NCI-H2081 (cell line): ENCODE results near the gene ZNF486.
"Not testable (repeated sequence)": the region's sequence is repeated elsewhere in the genome, so short reads cannot be mapped to it uniquely, and the experiment has no call there.

ENCODE experiments used
- DNase-seq, 2 experiments: peaks; one replicate each; lab custom pipeline; 2025; lab: John Stamatoyannopoulos, UW

ZNF486 gene

GRCh38 chr19:20167020-20167644 lies at the start of gene ZNF486:
Gene ZNF486, plus strand, starts transcription at chr19:20167214. Its CDS starts 117 bp downstream, at chr19:20167331.
- no peak for DNase-seq

- not testable (repeated sequence) for DNase-seq
Measured at GRCh38 chr19:20118064-20118839, 48.8 kb upstream of the ZNF486 start.

DNA sequence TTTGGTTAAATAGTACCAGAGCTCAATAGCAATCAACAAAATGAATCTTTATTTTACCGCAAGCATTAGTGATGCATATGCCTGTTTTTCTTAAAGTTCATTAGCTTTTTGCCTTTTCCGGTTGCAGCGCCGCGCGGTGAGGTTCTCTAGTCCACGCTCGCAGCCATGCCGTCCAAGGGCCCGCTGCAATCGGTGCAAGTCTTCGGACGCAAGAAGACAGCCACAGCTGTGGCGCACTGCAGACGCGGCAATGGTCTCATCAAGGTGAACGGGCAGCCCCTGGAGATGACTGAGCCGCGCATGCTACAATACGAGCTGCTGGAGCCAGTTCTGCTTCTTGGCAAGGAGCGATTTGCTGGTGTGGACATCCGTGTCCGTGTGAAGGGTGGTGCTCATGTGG lies 42.1 kb upstream of the ZNF486 start:
- DNase-seq: no peak

DNA sequence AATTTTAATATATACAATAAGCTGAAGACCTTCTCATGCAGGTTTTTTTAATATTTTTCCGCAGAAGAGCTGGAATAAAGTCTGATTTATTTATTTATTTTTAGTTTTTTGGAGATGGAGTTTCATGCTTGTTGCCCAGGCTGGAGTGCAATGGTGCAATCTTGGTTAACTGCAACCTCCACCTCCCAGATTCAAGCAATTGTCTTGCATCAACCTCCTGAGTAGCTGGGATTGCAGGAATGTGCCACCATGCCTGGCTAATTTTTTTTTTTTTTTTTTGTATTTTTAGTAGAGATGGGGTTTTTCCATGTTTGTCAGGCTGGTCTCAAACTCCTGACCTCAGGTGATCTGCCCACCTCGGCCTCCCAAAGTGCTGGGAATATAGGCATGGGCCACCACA lies 34.1 kb upstream of the ZNF486 start:
- DNase-seq: not testable (repeated sequence)

DNA sequence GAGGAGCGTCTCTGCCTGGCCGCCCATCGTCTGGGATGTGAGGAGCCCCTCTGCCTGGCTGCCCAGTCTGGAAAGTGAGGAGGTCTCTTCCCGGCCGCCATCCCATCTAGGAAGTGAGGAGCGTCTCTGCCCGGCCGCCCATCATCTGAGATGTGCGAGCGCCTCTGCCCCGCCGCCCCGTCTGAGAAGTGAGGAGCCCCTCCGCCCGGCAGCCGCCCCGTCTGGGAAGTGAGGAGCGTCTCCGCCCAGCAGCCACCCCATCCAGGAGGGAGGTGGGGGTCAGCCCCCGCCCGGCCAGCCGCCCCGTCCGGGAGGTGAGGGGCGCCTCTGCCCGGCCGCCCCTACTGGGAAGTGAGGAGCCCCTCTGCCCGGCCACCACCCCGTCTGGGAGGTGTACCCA lies 29.3 kb upstream of the ZNF486 start:
- DNase-seq: not testable (repeated sequence)

DNA sequence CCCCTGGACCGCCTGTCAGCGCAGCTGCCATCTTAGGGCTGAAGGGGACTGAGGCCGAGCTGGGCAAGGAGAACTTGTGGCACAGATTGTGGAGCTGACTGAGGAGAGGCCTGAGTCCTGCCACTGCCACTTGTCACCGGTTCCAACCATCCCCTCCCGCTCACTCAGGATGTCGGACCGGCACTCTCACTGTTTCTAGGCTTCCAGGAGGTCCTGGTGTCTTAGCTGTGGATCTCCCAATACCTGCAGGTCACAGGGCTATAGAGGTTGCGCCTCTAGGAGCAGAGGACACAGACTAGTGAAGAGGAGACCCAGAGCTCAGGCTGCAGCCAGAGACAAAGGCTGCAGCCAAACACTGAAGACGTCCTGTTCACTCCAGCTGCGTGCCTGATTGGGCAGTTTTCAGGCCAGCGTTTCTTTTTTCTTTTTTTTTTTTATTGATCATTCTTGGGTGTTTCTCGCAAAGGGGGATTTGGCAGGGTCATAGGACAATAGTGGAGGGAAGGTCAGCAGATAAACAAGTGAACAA lies 15.3 kb upstream of the ZNF486 start:
- DNase-seq: no peak

GRCh38 chr19:20152506-20152905 lies 14.5 kb upstream of the ZNF486 start:
- DNase-seq: not testable (repeated sequence)

DNA sequence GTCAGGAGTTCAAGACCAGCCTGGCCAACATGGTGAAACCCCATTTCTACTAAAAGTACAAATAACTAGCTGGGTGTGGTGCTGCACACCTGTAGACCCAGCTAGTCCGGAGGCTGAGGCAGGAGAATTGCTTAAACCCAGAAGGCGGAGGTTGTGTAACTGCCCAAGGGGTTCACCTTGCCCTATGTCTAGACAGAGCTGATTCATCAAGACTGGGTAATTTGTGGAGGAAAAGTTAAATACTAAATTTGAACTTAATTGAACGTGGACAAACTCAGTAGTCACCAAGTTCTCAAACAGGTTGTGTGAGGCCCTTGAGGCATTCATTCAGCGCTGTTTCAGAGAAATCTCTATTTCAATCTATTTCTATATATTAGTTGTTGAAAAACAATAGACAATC lies 13.7 kb upstream of the ZNF486 start:
- DNase-seq: no peak

- no peak for DNase-seq
Measured at GRCh38 chr19:20154636-20155035, 12.4 kb upstream of the ZNF486 start.

DNA sequence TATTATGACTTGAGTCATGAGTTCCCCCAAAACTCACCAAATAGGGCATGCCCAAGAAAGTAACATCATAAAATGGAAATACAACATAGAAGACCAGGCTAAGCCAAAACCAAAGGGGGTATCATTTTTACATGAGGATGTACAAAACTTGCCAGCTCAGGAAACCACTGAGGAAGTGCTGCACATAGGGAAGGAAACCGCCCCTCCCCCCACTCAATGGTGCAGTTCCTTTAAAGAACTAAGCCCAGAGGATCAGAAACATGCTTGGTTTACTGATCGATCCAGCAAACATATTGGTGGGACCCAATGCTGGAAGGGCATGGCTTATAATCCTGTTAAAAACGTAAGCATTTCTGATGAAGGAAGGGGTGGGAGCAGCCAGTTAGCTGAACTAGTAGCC lies 4.2 kb upstream of the ZNF486 start:
- DNase-seq: no peak

DNA sequence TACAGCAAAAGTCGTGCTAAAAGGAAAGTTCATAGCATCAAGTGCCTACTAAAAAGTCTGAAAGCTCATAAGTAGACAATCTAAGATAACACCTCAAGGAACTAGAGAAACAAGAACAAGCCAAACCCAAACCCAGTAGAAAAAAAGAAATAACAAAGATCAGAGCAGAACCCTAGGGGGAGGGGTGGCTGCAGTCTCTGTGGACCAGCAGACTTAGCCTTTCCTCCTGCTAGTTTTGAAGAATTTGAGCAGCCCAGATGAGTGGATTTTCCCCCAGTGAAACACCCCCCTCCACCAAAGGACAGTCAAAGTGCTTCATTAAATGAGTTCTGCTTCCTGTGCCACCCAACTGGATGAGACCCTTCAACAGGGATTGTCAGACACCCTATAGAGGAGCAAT lies 2.6 kb upstream of the ZNF486 start:
- no peak for DNase-seq

- DNase-seq: no peak
Measured at GRCh38 chr19:20165971-20166592, 932 bp upstream of the ZNF486 start.

DNA sequence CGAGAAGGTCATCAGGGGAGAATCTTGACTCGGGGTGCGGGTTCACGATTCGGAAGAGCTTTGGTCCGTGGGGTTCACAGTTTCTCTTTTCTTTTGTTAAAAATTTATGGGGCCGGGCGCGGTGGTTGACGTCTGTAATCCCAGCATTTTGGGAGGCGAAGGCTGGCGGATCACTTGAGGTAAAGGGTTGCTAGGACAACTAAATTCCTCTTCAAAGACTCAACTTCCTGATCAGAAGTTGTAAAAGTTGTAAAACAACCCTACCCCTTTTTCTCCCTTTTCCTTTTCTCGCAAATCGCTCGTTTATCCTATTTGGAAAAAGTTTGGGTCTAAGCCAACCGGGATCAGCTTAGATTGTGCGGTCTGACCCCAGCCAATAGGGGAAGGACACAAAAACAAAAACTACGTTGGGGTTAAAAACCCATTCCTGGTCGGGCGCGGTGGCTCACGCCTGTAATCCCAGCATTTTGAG lies 673 bp downstream of the ZNF486 start:
- DNase-seq: no peak

GRCh38 chr19:20171285-20171684 lies 4.3 kb downstream of the ZNF486 start:
- DNase-seq: no peak

- not testable (repeated sequence) for DNase-seq
Measured at GRCh38 chr19:20175848-20176247, 8.8 kb downstream of the ZNF486 start.

GRCh38 chr19:20179956-20180355 lies 12.9 kb downstream of the ZNF486 start:
- DNase-seq: not testable (repeated sequence)

DNA sequence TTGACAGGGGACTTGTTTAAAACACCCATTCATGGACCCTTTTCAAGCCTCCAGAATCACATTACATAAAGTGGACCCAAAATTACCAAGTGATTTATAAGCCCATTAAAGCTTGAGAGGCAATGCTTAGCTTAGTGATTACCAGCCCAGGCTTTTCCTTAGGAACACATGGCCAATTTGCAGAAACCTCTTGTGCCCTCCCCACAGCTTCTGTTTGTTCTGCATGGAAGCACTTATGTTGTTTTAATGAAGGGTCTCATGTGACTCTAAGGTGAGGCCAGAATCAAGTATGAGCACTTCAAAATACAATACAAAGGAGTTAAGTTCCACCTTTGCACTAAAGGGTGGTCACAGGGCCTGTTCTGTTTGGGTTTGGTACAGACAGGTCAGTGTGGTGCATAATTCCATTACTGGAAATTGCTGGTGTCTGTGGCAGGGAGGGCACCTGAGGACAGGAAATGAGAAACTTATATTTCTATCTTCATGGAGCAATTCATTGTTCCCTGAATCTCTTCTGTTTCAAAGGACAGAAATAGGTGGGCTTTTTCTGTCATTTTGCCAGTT lies 15.3 kb downstream of the ZNF486 start:
- no peak for DNase-seq

GRCh38 chr19:20186174-20186573 lies 19.2 kb downstream of the ZNF486 start:
- no peak for DNase-seq

DNA sequence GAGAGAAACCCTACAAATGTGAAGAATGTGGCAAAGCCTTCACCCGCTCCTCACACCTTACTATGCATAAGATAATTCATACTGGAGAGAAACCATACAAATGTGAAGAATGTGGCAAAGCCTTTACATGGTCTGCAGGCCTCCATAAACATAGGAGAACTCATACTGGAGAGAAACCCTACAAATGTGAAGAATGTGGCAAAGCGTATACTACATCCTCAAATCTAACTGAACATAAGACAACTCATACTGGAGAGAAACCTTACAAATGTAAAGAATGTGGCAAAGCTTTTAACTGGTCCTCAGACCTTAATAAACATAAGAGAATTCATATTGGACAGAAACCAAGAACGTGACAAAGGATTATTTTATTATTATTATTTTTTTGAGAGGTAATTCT lies 30.7 kb downstream of the ZNF486 start:
- no peak for DNase-seq

DNA sequence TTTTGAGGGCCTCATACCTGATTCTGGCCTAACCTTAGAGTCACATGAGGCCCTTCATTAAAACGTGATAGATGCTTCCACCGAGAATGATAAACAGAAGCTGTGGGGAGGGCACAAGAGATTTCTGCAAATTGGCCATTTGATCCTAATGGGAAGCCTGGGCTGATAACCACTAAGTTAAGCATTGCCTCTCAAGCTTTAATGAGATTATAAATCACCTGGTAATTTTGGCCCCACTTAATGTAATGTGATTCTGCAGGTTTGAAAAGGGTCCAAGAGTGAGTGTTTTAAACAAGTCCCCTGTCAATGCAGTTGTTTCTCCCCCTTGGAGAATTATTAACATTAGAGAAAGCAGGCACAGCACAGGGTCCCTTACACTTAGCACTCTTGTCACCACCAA lies 42.0 kb downstream of the ZNF486 start:
- no peak for DNase-seq

- not testable (repeated sequence) for DNase-seq
Measured at GRCh38 chr19:20214366-20214765, 47.4 kb downstream of the ZNF486 start.

- DNase-seq: not testable (repeated sequence)
Measured at GRCh38 chr19:20221605-20222004, 54.6 kb downstream of the ZNF486 start.
